OCI-LY1 (cell line): ENCODE results near the gene GBF1.

ENCODE experiments used
- EZH2 ChIP-seq: fragments of 200-600 bp; sonication (generic), shearing (Covaris generic); IDR thresholded peaks from 2 replicates; pipeline ENCODE4 v1.8.0; 2017; ENCODE audit warnings: borderline replicate concordance, mixed run types, mild to moderate bottlenecking, antibody characterized with exemption, low read length, moderate library complexity, mixed read lengths
- TF ChIP-seq, protein P1 (sequence below): fragments of 200-600 bp; sonication (generic), shearing (Covaris generic); IDR thresholded peaks from 2 replicates; pipeline ENCODE4 v1.5.1; 2017; ENCODE audit warnings: mild to moderate bottlenecking, antibody characterized with exemption, low read length, moderate library complexity, mixed read lengths

DNA sequence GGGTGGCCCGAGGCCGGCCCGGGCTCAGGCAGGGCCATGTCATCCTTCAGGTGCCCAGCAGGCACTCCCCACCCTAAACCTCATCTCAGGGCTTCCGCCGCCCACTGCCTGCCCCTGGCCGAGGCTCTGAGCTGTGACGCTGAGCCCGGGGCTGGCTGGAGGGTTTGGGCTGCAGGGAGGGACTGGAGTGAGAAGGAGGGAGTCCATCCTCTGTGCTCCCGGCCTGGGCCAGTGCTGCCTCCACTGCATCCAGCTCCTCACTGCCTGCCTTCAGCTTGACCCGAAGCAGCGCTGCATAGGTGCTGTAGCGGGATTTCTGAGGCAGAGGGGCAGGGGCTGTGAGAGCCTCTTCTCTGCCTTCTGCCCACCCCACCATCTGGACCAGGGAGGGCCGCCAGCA lies 157.8 kb downstream of the GBF1 start:
- TF ChIP-seq, protein P1, sequence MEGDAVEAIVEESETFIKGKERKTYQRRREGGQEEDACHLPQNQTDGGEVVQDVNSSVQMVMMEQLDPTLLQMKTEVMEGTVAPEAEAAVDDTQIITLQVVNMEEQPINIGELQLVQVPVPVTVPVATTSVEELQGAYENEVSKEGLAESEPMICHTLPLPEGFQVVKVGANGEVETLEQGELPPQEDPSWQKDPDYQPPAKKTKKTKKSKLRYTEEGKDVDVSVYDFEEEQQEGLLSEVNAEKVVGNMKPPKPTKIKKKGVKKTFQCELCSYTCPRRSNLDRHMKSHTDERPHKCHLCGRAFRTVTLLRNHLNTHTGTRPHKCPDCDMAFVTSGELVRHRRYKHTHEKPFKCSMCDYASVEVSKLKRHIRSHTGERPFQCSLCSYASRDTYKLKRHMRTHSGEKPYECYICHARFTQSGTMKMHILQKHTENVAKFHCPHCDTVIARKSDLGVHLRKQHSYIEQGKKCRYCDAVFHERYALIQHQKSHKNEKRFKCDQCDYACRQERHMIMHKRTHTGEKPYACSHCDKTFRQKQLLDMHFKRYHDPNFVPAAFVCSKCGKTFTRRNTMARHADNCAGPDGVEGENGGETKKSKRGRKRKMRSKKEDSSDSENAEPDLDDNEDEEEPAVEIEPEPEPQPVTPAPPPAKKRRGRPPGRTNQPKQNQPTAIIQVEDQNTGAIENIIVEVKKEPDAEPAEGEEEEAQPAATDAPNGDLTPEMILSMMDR, result no peak
- no peak for TF ChIP-seq EZH2
